Calu3 (cell line): ENCODE data around the gene RPS25. TPM values are rescaled to one million over a fixed set of nuclear protein-coding genes. Genes with fewer than 3 reads are reported as not detected.

ENCODE experiments used
- BruUV-seq: library from RNA; stranded (reverse); fragments of 400-500 nt; replicated peaks from 2 replicates; lab custom pipeline; 2021; lab: Mats Ljungman, UMichigan
- CTCF ChIA-PET: fragments of 300-600 bp; sonication (Branson Sonifier 250); formaldehyde crosslinking; loops from one replicate; lab custom pipeline; 2022; ENCODE audit warnings: antibody characterized with exemption; lab: Charles Lee
- DNase-seq: peaks from one replicate; pipeline ENCODE4 v3.0.0; 2022
- H3K27ac Mint-ChIP-seq: one replicate; pipeline ENCODE4 v1.8.0; 2022; ENCODE audit warnings: mixed read lengths; ENCODE audit not compliant: unreplicated experiment
- H3K27me3 Mint-ChIP-seq: one replicate; pipeline ENCODE4 v1.8.0; 2022; ENCODE audit warnings: mixed read lengths; ENCODE audit not compliant: unreplicated experiment
- H3K36me3 Mint-ChIP-seq: one replicate; pipeline ENCODE4 v1.8.0; 2022; ENCODE audit warnings: mild to moderate bottlenecking, moderate library complexity, mixed read lengths; ENCODE audit not compliant: insufficient read depth, unreplicated experiment
- H3K4me1 Mint-ChIP-seq: one replicate; pipeline ENCODE4 v1.8.0; 2022; ENCODE audit warnings: mild to moderate bottlenecking, low read depth, mixed read lengths; ENCODE audit not compliant: unreplicated experiment
- H3K4me3 Mint-ChIP-seq: one replicate; pipeline ENCODE4 v1.8.0; 2022; ENCODE audit warnings: mild to moderate bottlenecking, low read depth, moderate library complexity, mixed read lengths; ENCODE audit not compliant: unreplicated experiment
- H3K9me3 Mint-ChIP-seq: one replicate; pipeline ENCODE4 v1.8.0; 2022; ENCODE audit warnings: low read depth, mixed read lengths; ENCODE audit not compliant: unreplicated experiment
- CTCF ChIP-seq: fragments of 200-600 bp; IDR thresholded peaks from one replicate; pipeline ENCODE4 v1.8.0; 2022; ENCODE audit warnings: antibody characterized with exemption; ENCODE audit not compliant: unreplicated experiment
- intact Hi-C: fragments of 100-400 bp; cut with micrococcal nuclease; formaldehyde crosslinking; loops from one replicate; pipeline ENCODE4 v1.10.0; 2022; ENCODE audit not compliant: unreplicated experiment
- total RNA-seq: library from RNA; stranded (reverse); gene quantifications from 2 replicates; pipeline ENCODE4 v1.2.3, GENCODE V29; 2022

RPS25 gene
- total RNA-seq, 1 experiment from 2014 or later = 510 TPM

- Mint-ChIP-seq H3K9me3 (no peaks in the 10 kb centered on the region), H3K27ac (no peak overlapping the region), H3K4me1 (peaks cover 24% of the 10 kb centered on the region), H3K4me3 (peak overlapping the region; percentile 17), H3K27me3 (no peaks in the 10 kb centered on the region), H3K36me3 (peaks cover 36% of the 10 kb centered on the region)
- no TSS peak for BruUV-seq
- CTCF ChIA-PET = no interaction called here
- TF ChIP-seq CTCF = no peak
- DNase-seq = no peak
- intact Hi-C loops = no loop called here
Observed at GRCh38 chr11:119027561-119028345, 9.6 kb upstream of the RPS25 start.

GRCh38 chr11:119026970-119027369, 8.8 kb upstream of the RPS25 start:
- no peak for DNase-seq
- CTCF ChIA-PET = no interaction called here
- H3K4me3 Mint-ChIP-seq = no peak overlapping the region
- H3K27me3 Mint-ChIP-seq = no peaks in the 10 kb centered on the region
- no peaks in the 10 kb centered on the region for H3K9me3 Mint-ChIP-seq
- no peak overlapping the region for H3K27ac Mint-ChIP-seq
- no TSS peak for BruUV-seq
- no peak for TF ChIP-seq CTCF
- intact Hi-C loops = no loop called here
- peaks cover 36% of the 10 kb centered on the region for H3K36me3 Mint-ChIP-seq
- H3K4me1 Mint-ChIP-seq = peaks cover 24% of the 10 kb centered on the region

DNA sequence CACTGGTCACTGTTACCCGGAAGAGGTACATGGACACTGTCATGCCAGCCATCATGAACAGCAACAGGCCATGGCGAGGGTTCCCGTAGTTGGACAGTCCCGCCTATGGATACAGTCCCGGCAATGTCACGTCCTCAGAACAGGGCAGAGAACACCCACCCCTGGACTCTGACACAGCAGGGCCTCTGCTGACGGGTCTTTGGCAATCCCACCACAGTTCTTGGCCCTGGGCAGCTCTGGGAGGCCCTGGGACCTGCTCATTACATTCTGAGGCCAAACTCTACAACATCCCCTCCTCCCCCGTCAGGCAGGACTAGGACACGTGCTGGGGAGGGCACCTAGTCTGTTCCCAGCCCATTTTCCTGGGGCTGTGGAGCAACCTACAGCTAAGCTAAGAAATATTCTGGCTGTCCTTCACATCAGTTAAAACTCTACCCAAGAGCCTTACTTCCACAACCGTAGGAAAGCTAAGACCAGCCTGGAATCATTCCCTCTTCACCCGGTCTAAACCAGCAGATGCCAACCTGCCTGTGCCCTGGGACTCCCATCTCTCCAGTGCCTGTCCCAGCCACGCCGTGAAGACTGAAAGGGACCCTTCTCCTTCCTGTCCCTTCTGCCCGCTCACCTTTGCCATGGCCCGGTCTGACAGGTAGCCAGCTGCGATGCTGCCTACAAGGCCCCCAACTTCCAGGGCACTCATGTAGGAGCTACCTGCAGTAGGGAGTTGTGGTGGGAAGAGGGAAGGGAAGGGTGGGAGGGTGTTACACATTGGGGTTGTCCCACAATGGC, 8.0 kb upstream of the RPS25 start:
- intact Hi-C loops = no loop called here
- DNase-seq = no peak
- Mint-ChIP-seq H3K36me3 (peaks cover 36% of the 10 kb centered on the region), H3K4me1 (peaks cover 24% of the 10 kb centered on the region), H3K27ac (no peak overlapping the region), H3K9me3 (no peaks in the 10 kb centered on the region), H3K27me3 (no peaks in the 10 kb centered on the region), H3K4me3 (no peak overlapping the region)
- TF ChIP-seq CTCF = no peak
- CTCF ChIA-PET = no interaction called here
- BruUV-seq = no TSS peak

- peaks cover 36% of the 10 kb centered on the region for H3K36me3 Mint-ChIP-seq
- no peak for DNase-seq
- H3K27me3 Mint-ChIP-seq = no peaks in the 10 kb centered on the region
- no peak for TF ChIP-seq CTCF
- BruUV-seq = no TSS peak
- CTCF ChIA-PET = no interaction called here
- peaks cover 24% of the 10 kb centered on the region for H3K4me1 Mint-ChIP-seq
- intact Hi-C loops = no loop called here
- H3K27ac Mint-ChIP-seq = no peak overlapping the region
- H3K4me3 Mint-ChIP-seq = no peak overlapping the region
- H3K9me3 Mint-ChIP-seq = no peaks in the 10 kb centered on the region
Observed at GRCh38 chr11:119025541-119025940, 7.4 kb upstream of the RPS25 start.
